Nephron progenitor cell (in vitro differentiated cells): ENCODE data around the gene CDK2.

Experiments
- DNase-seq: peaks from one replicate; pipeline ENCODE4 v3.0.0; 2021
- H3K27ac Mint-ChIP-seq: 2 replicates; pipeline ENCODE4 v1.8.0; 2021; ENCODE audit warnings: mild to moderate bottlenecking, moderate library complexity, mixed read lengths
- H3K27me3 Mint-ChIP-seq: 2 replicates; pipeline ENCODE4 v1.8.0; 2021; ENCODE audit warnings: mild to moderate bottlenecking, low read depth, mixed read lengths; ENCODE audit not compliant: poor library complexity
- H3K36me3 Mint-ChIP-seq: 2 replicates; pipeline ENCODE4 v1.8.0; 2021; ENCODE audit warnings: low read depth, mixed read lengths
- H3K4me1 Mint-ChIP-seq: 2 replicates; pipeline ENCODE4 v1.8.0; 2021; ENCODE audit warnings: mixed read lengths
- H3K4me3 Mint-ChIP-seq: 2 replicates; pipeline ENCODE4 v1.8.0; 2021; ENCODE audit warnings: mild to moderate bottlenecking, moderate library complexity, mixed read lengths
- H3K9me3 Mint-ChIP-seq: 2 replicates; pipeline ENCODE4 v1.8.0; 2021; ENCODE audit warnings: mild to moderate bottlenecking, moderate library complexity, mixed read lengths
- TF ChIP-seq, protein P1 (sequence below): fragments of 200-600 bp; sonication (generic); IDR thresholded peaks from 2 replicates; pipeline ENCODE4 v1.5.0; 2021; ENCODE audit warnings: antibody characterized with exemption

The CDK2 gene

GRCh38 chr12:55926738-55927587 lies 39.7 kb upstream of the CDK2 start:
- H3K9me3 Mint-ChIP-seq = no peaks in the 10 kb centered on the region
- H3K27ac Mint-ChIP-seq = peak overlapping the region; percentile 97
- peaks cover 25% of the 10 kb centered on the region for H3K36me3 Mint-ChIP-seq
- TF ChIP-seq, protein P1, sequence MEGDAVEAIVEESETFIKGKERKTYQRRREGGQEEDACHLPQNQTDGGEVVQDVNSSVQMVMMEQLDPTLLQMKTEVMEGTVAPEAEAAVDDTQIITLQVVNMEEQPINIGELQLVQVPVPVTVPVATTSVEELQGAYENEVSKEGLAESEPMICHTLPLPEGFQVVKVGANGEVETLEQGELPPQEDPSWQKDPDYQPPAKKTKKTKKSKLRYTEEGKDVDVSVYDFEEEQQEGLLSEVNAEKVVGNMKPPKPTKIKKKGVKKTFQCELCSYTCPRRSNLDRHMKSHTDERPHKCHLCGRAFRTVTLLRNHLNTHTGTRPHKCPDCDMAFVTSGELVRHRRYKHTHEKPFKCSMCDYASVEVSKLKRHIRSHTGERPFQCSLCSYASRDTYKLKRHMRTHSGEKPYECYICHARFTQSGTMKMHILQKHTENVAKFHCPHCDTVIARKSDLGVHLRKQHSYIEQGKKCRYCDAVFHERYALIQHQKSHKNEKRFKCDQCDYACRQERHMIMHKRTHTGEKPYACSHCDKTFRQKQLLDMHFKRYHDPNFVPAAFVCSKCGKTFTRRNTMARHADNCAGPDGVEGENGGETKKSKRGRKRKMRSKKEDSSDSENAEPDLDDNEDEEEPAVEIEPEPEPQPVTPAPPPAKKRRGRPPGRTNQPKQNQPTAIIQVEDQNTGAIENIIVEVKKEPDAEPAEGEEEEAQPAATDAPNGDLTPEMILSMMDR = peak; percentile 72
- peaks cover 60% of the 10 kb centered on the region for H3K4me1 Mint-ChIP-seq
- peaks cover 18% of the 10 kb centered on the region for H3K27me3 Mint-ChIP-seq
- peak; percentile 89 for DNase-seq
- peak overlapping the region; percentile 94 for H3K4me3 Mint-ChIP-seq

DNA sequence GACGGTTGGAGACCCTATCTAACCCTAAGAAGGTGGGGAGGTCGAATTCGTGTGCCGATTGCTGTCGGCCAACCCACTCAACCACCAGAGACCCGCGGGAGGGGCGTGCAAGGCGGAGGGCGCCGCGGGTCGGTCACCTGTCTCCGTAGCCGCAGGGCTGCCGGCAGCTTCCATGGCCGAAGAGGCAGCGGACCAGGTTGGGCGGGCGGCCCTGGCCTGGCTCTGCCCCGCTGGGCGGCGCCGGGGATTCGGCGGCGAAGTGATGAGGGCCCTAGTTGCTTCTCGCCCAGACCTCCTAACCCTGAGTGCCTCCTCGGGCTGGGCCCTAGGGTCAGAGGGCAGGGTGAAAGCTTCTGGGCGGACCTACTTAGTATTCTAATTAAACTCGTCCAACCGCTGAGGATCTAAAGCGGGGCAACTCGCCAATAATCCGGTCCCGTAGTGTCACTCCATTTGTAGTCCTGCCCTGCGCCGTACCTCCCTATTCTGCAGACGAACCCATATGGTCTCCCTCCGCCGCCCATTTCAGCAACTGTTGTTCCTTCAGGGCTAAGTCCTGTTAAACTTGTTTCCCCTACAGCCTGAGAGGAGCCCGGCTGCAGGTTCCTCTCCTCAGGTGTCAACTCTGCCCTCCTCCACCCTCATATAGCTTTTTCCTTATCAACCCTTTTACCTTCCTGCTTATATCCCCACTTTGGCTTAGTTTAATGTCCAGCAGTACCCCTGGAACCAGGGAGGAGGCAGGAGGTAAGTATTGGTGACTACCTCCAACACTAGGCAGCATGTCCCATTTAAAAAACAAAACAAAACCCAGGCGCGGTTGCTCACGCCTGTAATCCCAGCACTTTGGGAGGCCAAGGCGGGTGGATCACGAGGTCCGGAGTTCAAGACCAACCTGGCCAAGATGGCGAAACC lies 38.8 kb upstream of the CDK2 start, which contains the start of gene PYM1:
PYM1 (minus strand) TSS at position 307 of the 915 bp plus-strand sequence; CDS start at position 174, 133 bp downstream.
- no peaks in the 10 kb centered on the region for H3K9me3 Mint-ChIP-seq
- H3K36me3 Mint-ChIP-seq = peaks cover 16% of the 10 kb centered on the region
- peak within 1 kb of the TSS; percentile 94 for H3K4me3 Mint-ChIP-seq
- peak; percentile 73 for DNase-seq
- H3K4me1 Mint-ChIP-seq = peaks cover 66% of the 10 kb centered on the region
- TF ChIP-seq, protein P1 = no peak
- peak within 1 kb of the TSS; percentile 97 for H3K27ac Mint-ChIP-seq
- H3K27me3 Mint-ChIP-seq = peaks cover 27% of the 10 kb centered on the region

DNA sequence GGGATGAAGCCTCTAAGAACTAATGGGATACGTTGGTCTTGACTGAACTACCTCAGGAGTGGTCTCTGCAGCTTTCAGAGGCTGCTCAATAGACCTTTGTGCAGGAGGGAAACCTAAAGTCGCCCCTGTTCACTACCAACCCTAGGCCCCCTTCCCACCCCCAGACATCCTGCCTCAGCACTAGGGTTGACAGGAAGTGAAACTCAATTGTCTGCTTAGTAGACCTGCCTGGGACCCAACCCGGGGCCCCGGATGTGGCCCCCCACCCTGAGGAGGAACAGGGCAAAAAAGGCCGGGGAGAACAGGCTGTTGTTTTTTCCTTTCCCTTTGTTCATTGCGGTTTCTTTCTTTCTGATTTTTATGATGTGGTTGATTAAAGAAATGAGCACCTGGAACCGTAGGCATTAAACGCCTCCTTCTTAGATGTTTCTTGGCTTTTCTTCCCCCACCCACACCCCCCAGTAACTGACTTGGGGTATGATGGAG lies 37.3 kb upstream of the CDK2 start:
- peak overlapping the region; percentile 94 for H3K4me3 Mint-ChIP-seq

GRCh38 chr12:55930771-55931316 lies 35.8 kb upstream of the CDK2 start, which contains the start of gene DGKA:
Gene DGKA, plus strand, starts transcription at chr12:55931162. Its CDS starts 5,342 bp downstream, at chr12:55936504.
- H3K27me3 Mint-ChIP-seq = peaks cover 57% of the 10 kb centered on the region
- H3K9me3 Mint-ChIP-seq = no peaks in the 10 kb centered on the region
- H3K27ac Mint-ChIP-seq = peak within 1 kb of the TSS; percentile 18
- H3K4me1 Mint-ChIP-seq = peaks cover 51% of the 10 kb centered on the region
- peak within 1 kb of the TSS; percentile 90 for H3K4me3 Mint-ChIP-seq
- H3K36me3 Mint-ChIP-seq = no peaks in the 10 kb centered on the region
- TF ChIP-seq, protein P1 = peak; percentile 50
- DNase-seq = peak; percentile 20

More for the DNA sequence above, 37.3 kb upstream of the CDK2 start:
- Mint-ChIP-seq H3K27me3 (peaks cover 42% of the 10 kb centered on the region), H3K27ac (peak overlapping the region; percentile 27), H3K9me3 (no peaks in the 10 kb centered on the region), H3K4me1 (peaks cover 61% of the 10 kb centered on the region), H3K36me3 (peaks cover 10% of the 10 kb centered on the region)
- no peak for DNase-seq
- TF ChIP-seq, protein P1 = no peak

- H3K36me3 Mint-ChIP-seq = no peaks in the 10 kb centered on the region
- peaks cover 49% of the 10 kb centered on the region for H3K4me1 Mint-ChIP-seq
- no peaks in the 10 kb centered on the region for H3K9me3 Mint-ChIP-seq
- TF ChIP-seq, protein P1 = no peak
- DNase-seq = no peak
- no peak overlapping the region for H3K27ac Mint-ChIP-seq
- H3K4me3 Mint-ChIP-seq = peak overlapping the region; percentile 90
- peaks cover 62% of the 10 kb centered on the region for H3K27me3 Mint-ChIP-seq
These were observed 35.3 kb upstream of the CDK2 start for GRCh38 chr12:55931317-55931779.
